ENCODE data around the gene MAP2K3. TPM values are rescaled to one million over a fixed set of nuclear protein-coding genes. Genes with fewer than 3 reads are reported as not detected.
A peak's percentile ranks its signal among the peaks of the same experiment; 100 is the strongest.

Gene MAP2K3
- total and polyA plus RNA-seq, 10 of the 15 experiments (the other 5 are each of a cell fraction or from before 2014, with no cell fraction given), result 0.71 to 39.4 (median 18.6) TPM

DNA sequence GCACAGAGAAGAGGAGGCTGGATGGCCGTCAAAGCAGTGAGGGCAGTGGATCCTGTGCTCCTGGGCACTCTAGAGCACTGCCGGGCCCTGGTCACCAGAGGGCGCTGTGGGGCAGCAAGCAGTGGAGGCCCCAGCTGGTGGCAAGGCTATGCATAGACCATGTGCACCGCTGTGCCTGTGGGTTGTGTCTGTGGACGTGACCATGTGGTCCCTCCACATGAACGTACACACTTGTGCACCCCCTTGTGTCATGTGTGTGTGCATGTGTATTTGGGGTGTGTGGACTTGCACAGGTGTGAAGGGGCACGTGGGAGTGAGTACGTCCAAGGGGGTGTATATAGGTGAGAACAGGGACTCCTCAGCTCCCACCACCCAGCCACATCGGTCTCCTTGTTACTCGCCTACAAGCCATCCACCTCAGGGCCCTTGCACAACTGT lies 4.4 kb upstream of the MAP2K3 start (continued):
- TF ChIP-seq CEBPB (IDR thresholded peaks at IDR 0.05; ENCODE audit: borderline replicate concordance in 1 of 2, low read depth in 2 of 2, low read length in 2 of 2) (0 out of 4 replicates have a peak, but pooled peaks of 1 of the 2 experiments have one; percentile 20), YBX1 (IDR thresholded peaks at IDR 0.05) (no peak), EED (IDR thresholded peaks at IDR 0.05; ENCODE audit: low read depth) (no peak), CHD4 (IDR thresholded peaks at IDR 0.05) (no peak), ASH2L (IDR thresholded peaks at IDR 0.05; ENCODE audit: borderline replicate concordance, low read depth) (no peak), CREB1 (IDR thresholded peaks at IDR 0.05; ENCODE audit: low read depth) (no peak), RUNX3 (IDR thresholded peaks at IDR 0.05; ENCODE audit: low read length) (no peak), STAT1 (conservative IDR thresholded peaks at IDR 0.05) (no peak), BRCA1 (IDR thresholded peaks at IDR 0.05; ENCODE audit: low read depth, low read length) (no peak), ATF7 (IDR thresholded peaks at IDR 0.05; ENCODE audit: low read depth) (no peak), TCF3 (IDR thresholded peaks at IDR 0.05; ENCODE audit: borderline replicate concordance, insufficient read depth, low read depth, low read length) (peak; percentile 86; the same call in 1 of the 2 replicates), BACH1 (IDR thresholded peaks at IDR 0.05; ENCODE audit: borderline replicate concordance) (peak; percentile 31; the same call in 1 of the 2 replicates), TCF7 (IDR thresholded peaks at IDR 0.05; ENCODE audit: borderline replicate concordance) (no peak)
- TF ChIP-seq, protein P1, sequence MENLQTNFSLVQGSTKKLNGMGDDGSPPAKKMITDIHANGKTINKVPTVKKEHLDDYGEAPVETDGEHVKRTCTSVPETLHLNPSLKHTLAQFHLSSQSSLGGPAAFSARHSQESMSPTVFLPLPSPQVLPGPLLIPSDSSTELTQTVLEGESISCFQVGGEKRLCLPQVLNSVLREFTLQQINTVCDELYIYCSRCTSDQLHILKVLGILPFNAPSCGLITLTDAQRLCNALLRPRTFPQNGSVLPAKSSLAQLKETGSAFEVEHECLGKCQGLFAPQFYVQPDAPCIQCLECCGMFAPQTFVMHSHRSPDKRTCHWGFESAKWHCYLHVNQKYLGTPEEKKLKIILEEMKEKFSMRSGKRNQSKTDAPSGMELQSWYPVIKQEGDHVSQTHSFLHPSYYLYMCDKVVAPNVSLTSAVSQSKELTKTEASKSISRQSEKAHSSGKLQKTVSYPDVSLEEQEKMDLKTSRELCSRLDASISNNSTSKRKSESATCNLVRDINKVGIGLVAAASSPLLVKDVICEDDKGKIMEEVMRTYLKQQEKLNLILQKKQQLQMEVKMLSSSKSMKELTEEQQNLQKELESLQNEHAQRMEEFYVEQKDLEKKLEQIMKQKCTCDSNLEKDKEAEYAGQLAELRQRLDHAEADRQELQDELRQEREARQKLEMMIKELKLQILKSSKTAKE (IDR thresholded peaks at IDR 0.05; ENCODE audit: low read depth, poor library complexity, severe bottlenecking), result no peak
